ENCODE results near the gene FAM89B. TPM values are rescaled to one million over a fixed set of nuclear protein-coding genes. Genes with fewer than 3 reads are reported as not detected.

Gene FAM89B
- total and polyA plus RNA-seq, 2 donors (not counting 3 experiments of a cell fraction or from before 2014, with no cell fraction given) = 63.1 to 153 TPM

Small RNA genes within 50 kb of the gene (small RNA-seq; reads per million reads assigned to genes)
- not detected for gene AP001362.1 (ENCODE audit: insufficient read depth, insufficient read length, low read depth, low replicate concordance)

Other genes starting within 250 kb of the FAM89B start
- 48.9 and 58.7 TPM in 2 replicates for gene DPF2, start 238.7 kb upstream of the FAM89B start, total RNA-seq
- 62.2 and 73.3 TPM in 2 replicates for gene DPF2, start 238.7 kb upstream of the FAM89B start, polyA plus RNA-seq
- gene TIGD3, start 217.8 kb upstream of the FAM89B start, total RNA-seq = 0.27 TPM in 1 of 2 replicates, not detected in the other
- gene TIGD3, start 217.8 kb upstream of the FAM89B start, polyA plus RNA-seq = 0.18 TPM in 2 replicates
- 3.1 and 4.8 TPM in 2 replicates for gene SLC25A45, start 189.9 kb upstream of the FAM89B start, total RNA-seq
- gene SLC25A45, start 189.9 kb upstream of the FAM89B start, polyA plus RNA-seq = 1.2 TPM in 2 replicates
- 53.9 and 57.7 TPM in 2 replicates for gene FRMD8, start 185.9 kb upstream of the FAM89B start, total RNA-seq
- gene FRMD8, start 185.9 kb upstream of the FAM89B start, polyA plus RNA-seq = 36.4 and 45.3 TPM in 2 replicates
- gene NEAT1, start 149.7 kb upstream of the FAM89B start, total RNA-seq = 957 and 1,053 TPM in 2 replicates
- gene NEAT1, start 149.7 kb upstream of the FAM89B start, polyA plus RNA-seq = 34.4 and 43.3 TPM in 2 replicates
- 7,529 and 7,700 TPM in 2 replicates for gene MALAT1, start 73.5 kb upstream of the FAM89B start, total RNA-seq
- 394 and 491 TPM in 2 replicates for gene MALAT1, start 73.5 kb upstream of the FAM89B start, polyA plus RNA-seq
- gene SCYL1, start 47.5 kb upstream of the FAM89B start, total RNA-seq = 88.2 and 88.7 TPM in 2 replicates
- gene SCYL1, start 47.5 kb upstream of the FAM89B start, polyA plus RNA-seq = 126 and 153 TPM in 2 replicates
- 120 and 121 TPM in 2 replicates for gene LTBP3, start 14.2 kb upstream of the FAM89B start, total RNA-seq
- 209 and 225 TPM in 2 replicates for gene LTBP3, start 14.2 kb upstream of the FAM89B start, polyA plus RNA-seq
- 40.8 and 46.9 TPM in 2 replicates for gene ZNRD2, start 2.1 kb upstream of the FAM89B start, total RNA-seq
- 96.2 and 96.7 TPM in 2 replicates for gene ZNRD2, start 2.1 kb upstream of the FAM89B start, polyA plus RNA-seq
- 18.8 and 19.7 TPM in 2 replicates for gene EHBP1L1, start 3.5 kb downstream of the FAM89B start, total RNA-seq
- gene EHBP1L1, start 3.5 kb downstream of the FAM89B start, polyA plus RNA-seq = 12.7 and 18.5 TPM in 2 replicates
- 0.60 and 1.3 TPM in 2 replicates for gene KCNK7, start 23.3 kb downstream of the FAM89B start, total RNA-seq
- gene KCNK7, start 23.3 kb downstream of the FAM89B start, polyA plus RNA-seq = 0.17 and 0.19 TPM in 2 replicates
- gene MAP3K11, start 41.7 kb downstream of the FAM89B start, total RNA-seq = 160 and 182 TPM in 2 replicates
- gene MAP3K11, start 41.7 kb downstream of the FAM89B start, polyA plus RNA-seq = 131 and 148 TPM in 2 replicates
- 53.8 and 53.9 TPM in 2 replicates for gene PCNX3, start 43.2 kb downstream of the FAM89B start, total RNA-seq
- 42.6 and 53.5 TPM in 2 replicates for gene PCNX3, start 43.2 kb downstream of the FAM89B start, polyA plus RNA-seq
- 119 and 128 TPM in 2 replicates for gene SIPA1, start 65.6 kb downstream of the FAM89B start, total RNA-seq
- gene SIPA1, start 65.6 kb downstream of the FAM89B start, polyA plus RNA-seq = 67.5 and 96.5 TPM in 2 replicates
- gene RELA, start 90.4 kb downstream of the FAM89B start, total RNA-seq = 105 and 106 TPM in 2 replicates
- 78.7 and 89.5 TPM in 2 replicates for gene RELA, start 90.4 kb downstream of the FAM89B start, polyA plus RNA-seq
- 48.8 and 50.2 TPM in 2 replicates for gene KAT5, start 139.7 kb downstream of the FAM89B start, total RNA-seq
- gene KAT5, start 139.7 kb downstream of the FAM89B start, polyA plus RNA-seq = 31.4 and 35.8 TPM in 2 replicates
- gene RNASEH2C, start 148.3 kb downstream of the FAM89B start, total RNA-seq = 46.4 and 62.0 TPM in 2 replicates
- 110 and 113 TPM in 2 replicates for gene RNASEH2C, start 148.3 kb downstream of the FAM89B start, polyA plus RNA-seq
- 15.3 and 15.5 TPM in 2 replicates for gene AP5B1, start 208.4 kb downstream of the FAM89B start, total RNA-seq
- 9.2 and 13.0 TPM in 2 replicates for gene AP5B1, start 208.4 kb downstream of the FAM89B start, polyA plus RNA-seq
- gene OVOL1, start 214.5 kb downstream of the FAM89B start, total RNA-seq = not detected in 2 replicates
- gene OVOL1, start 214.5 kb downstream of the FAM89B start, polyA plus RNA-seq = not detected in 2 replicates

Data from endothelial cell of umbilical vein (primary cell).